NCI-H82 treated with DMSO at 0.1 percent for 48 hours (cell line): ENCODE results near the gene RIC8A.
A peak's percentile ranks its signal among the peaks of the same experiment; 100 is the strongest.
"Not testable (repeated sequence)": the region's sequence is repeated elsewhere in the genome, so short reads cannot be mapped to it uniquely, and the experiment has no call there.

Source experiments
- DNase-seq: peaks from one replicate; lab custom pipeline; 2025; ENCODE audit not compliant: unreplicated experiment; lab: John Stamatoyannopoulos, UW

Gene RIC8A

DNA sequence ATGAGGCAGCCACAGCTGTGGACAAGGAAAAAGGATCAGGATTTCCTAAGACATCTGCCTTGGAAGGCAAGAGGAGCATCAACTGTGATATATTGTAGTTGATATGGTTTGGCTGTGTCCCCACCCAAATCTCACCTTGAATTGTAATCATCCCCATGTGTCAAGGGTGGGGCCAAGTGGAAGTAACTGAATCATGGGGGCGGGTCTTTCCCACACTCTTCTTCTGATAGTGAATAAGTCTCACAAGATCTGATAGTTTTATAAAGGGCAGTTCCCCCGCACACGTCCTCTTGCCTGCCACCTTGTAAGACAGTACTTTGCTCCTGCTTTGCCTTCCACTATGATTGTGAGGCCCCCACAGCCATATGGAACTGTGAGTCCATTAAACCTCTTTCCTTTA, 10.2 kb downstream of the RIC8A start:
- DNase-seq: no peak

DNA sequence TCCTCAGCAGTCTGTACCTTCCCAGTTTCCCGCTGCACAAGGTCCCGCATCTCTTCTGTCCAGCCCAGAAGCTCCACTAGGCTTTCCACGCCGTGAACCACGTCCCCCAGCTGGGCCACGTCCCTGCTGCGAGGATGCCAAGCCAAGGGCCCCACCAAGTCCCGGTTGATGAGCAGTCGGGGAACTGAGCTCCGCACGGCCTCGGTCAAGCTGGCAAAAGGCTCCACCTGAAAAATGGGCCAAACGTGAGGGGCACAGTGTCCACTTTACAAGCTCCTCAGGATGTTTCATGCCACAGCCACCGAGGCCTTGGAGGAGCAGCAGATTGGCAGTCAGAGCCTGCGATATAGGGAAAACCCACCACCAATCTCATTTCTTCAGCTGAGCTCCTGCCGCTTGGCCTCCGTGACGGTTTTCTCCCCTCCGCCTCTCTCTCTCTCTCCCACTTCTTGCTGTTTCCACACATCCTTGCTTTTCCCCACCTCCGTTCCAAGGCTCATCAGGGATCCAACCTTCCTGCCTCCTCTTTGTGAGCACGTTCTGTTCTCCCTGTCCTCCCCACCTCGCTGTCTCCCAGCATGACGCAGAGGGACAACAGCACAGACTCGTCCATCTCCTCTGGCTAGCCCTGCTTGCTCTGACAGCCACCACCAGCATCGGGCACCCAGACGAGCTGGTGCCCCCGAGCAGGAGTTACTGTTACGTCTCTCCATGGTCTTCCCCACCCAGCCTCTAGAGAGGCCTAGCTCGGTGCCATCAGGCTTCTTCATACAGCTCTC, 11.5 kb downstream of the RIC8A start:
- DNase-seq: no peak

DNA sequence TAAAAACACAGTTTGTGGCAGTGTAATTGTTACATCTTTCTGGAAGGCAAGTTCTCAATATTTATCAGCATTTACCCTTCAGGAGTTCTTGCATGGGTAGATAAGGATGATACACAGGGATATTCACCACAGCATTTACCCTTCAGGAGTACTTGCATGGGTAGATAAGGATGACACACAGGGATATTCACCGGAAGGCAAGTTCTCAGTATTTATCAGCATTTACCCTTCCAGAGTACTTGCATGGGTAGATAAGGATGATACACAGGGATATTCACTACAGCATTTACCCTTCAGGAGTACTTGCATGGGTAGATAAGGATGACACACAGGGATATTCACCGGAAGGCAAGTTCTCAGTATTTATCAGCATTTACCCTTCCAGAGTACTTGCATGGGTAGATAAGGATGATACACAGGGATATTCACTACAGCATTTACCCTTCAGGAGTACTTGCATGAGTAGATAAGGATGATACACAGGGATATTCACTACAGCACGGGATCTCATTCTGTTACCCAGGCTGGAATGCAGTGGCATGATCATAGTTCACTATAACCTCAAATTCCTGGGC, 13.2 kb downstream of the RIC8A start:
- DNase-seq: not testable (repeated sequence)

DNA sequence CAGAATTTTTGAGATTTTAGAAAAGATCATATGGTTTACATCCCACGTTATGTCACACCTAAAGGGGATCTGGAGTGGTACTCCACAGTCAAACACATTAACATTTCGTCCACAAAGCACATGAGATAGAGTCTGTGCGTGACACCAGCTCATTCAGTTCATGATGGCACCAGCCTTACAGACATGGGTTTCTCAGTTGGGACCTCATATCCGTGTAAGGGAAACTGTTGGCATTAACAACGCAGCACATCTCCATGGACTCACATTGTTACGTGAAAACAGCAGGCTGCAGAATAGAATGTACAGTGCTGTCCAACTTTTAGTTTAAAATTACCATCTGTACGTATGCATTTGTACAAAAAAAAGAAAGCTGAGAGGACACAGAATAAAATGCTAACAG, 14.0 kb downstream of the RIC8A start:
- DNase-seq: no peak

DNA sequence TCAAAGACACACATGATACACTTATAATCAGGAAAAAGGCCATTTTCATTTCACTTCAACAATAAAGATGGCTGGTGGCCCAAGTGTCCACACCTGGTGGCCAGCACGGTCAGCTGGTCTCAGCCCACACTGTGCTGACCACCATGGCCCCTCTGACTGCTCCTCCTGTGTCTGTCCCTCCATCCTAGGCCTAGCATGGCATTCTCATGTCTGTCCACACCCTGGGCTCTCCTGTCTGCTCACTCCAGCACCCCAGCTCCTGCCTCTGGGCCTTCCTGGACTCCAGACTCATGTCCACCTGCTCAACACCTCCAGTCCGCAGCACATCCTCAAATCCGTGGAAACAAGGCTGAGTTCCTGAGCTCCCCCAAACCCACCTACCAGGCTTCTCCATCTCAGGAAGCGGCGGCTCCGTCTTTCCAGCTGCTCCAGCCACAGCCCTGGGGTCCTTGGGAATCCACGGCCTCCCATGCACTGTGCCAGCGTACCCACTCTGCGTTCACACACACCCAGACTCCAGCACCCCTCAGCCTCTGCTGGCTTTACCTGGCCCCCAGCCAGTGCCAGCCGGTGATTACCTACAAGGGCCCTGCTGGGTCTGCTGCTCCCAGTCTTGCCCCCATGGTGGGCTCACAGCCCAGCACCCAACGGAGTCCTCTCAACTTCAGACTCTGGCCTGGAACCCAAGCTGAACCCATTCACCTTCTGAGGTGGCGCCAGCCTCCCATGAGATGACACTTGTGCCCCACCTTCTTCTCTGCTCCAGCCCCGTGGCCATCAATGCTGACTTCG, 14.7 kb downstream of the RIC8A start:
- no peak for DNase-seq

DNA sequence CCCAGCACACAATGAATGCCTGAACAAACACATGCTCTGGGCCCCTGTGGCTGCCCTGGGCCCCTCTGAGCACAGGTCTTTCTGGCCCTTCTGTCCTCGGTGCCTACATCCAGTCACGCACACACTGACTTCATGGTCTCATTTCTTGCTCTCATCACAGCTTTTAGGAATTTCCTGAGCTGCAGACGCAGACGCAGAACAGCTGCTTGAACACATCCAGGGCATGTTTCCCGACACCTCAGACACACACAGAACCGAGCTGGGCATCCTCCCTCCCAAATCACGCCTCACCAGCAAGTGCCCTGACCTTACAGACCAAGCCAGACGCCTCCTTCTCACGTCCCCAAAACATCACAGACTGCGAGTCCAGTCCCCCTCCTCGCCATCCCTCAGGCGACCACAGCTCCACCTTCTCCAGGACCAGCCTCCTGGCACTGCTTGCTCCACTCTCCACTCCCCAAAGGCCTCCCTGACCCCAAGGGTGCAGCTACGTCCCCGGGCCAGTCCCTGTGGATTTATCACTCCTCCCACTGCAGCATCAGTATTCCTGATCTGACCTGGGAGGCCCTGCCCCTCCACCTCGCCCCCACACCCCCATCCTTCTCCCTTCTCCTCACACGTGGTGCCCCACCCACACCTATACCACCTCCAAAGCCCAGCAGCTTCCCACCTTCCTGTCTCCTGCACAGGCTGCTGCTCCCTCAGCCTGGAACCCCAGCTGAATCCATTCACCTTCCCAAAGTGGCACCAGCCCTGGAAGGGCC, 15.7 kb downstream of the RIC8A start:
- DNase-seq: no peak

DNA sequence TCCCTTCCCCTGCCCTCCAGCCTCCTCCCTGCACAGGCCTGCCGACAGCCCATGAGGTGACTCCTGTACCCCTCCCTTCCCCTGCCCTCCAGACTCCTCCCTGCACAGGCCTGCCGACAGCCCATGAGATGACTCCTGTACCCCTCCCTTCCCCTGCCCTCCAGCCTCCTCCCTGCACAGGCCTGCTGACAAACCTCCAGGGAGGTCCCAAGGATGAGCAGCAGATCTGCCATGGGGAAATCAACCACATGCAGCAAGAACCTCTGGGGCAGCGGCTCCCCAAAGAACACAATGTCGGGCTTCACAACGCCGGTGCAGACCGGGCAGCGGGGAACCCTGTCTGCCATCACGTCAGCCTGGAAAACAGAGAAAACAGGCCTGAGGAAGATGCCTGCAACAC, 16.4 kb downstream of the RIC8A start:
- no peak for DNase-seq

DNA sequence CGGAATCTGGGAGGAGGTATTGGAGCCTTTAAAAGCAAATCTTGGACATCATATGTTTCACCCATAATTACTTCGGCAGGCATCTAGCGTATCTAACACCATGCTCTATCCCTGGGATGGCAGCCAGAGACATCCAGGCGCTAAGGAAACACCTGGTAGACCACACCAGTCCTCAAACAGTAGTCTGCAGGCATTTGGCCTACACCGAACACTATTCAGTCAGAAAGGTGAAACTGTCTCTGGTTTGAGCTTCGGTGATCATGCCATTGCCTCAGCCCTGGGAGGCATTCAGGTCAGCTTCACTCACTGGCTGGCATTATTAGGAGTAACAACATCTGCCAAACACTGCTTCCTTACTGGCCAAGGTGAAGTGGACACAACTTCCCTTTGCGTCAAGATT, 16.9 kb downstream of the RIC8A start:
- no peak for DNase-seq

DNA sequence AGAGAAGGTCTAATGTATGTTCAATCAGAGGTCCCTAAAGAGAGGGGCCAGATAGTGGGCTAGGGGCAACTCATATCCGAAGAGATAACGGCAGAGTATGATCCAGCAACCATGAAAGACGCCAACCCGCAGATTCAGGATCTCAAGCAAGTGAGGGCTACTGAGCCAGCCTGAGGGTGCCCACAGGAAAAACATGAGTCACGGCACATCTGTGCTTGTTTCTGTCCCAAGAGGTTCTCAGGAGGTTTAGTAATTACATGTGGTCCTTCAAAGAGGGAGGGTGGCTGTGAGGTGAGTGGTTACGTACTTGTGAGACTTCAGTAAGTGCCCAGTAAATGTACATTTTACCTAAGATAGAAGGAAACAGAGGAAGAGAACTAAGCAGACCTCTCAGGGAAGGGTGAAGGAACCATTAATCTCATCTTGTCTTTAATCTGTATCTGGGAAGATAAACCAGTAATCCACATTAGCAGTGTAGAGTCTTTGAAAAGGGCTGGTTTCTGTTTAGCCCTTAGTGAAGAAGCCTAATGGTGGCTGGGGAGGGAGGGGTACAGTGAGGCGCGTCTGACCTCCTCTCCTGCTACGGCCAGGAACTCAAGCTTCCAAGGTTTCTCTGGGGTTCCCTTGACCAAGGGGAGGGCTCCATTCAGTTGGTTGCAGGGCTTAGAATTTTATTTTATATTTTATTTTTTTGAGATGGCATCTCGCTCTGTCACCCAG, 18.4 kb downstream of the RIC8A start:
- DNase-seq: peak; percentile 72

DNA sequence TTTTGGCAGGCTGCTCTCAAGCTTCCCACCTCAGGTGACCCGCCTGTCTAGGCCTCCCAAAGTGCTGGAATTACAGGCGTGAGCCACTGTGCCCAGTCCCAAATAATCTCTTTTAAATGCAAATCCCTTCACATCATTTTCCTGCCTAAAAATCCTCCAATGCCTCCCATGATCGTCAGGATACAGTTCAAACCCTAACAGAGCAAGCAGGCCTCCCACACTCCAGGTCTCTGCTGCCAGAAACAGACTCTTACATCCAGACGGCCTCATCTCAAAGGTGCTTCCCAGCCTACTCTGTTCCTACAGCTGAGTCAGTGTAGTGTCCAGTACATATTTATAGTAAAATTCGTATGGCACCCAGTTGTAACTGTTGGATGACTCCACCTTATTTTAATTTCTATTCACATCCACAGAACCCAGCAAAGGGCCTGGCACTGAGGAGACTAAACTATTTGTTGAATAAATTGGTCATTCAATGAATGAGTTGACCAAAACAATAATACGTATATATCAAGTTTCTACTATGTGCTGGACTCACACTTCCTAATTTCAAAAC, 20.4 kb downstream of the RIC8A start:
- peak; percentile 12 for DNase-seq

DNA sequence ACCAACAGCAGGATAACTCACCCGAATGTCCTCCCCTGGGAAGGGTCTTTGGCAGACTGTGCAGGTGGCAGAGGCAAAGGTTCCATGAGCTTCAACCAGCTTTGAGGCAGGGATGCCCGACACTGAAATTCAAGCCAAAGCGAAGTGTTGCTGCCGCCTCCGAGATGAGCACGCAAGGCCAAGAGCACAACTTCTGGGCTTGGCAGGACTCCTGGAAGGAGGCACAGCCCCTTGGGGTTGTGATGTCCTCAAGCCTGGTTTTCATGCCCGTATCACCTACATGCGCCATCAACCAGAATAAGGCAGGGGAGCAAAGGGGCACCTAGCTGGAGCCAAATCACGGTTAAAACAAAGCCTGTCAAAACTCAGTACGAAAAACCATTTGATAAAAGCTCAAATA, 22.9 kb downstream of the RIC8A start:
- no peak for DNase-seq

DNA sequence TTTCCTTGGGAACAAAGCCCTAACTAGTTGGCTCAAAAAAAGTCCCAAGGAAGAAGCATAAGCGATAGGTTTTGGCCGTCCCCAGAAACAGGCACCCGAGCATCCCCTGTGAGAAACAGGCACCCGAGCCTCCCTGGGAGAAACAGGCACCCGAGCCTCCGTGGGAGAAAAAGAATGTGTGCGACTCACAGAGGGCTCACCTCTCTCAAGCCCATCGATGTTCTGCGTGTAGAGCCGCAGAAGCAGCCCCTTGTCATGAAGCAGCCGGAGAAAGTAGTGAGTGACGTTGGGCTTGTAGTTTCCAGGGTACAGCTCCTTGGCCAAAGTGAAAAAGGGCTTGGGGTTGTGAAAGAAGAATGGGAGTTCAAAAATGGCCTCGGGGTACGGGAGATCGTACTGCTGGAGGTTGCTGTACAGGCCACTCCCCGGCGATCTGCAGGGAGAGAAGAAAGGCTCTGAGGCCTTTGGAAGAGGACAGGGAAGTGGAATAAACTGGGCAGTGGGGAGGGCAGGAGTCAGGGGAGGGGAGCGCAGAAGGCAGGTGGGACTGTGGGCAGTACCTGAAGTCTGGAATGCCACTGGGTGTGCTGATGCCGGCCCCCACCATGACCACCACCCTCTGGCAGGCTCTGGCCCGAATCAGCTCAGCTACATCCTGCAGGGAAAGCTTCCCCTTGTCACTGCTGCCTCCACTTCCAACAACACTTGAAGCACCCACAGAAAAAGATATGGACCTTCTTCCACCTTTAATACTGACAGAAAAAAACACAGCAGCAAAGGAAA, 25.5 kb downstream of the RIC8A start:
- DNase-seq: no peak

DNA sequence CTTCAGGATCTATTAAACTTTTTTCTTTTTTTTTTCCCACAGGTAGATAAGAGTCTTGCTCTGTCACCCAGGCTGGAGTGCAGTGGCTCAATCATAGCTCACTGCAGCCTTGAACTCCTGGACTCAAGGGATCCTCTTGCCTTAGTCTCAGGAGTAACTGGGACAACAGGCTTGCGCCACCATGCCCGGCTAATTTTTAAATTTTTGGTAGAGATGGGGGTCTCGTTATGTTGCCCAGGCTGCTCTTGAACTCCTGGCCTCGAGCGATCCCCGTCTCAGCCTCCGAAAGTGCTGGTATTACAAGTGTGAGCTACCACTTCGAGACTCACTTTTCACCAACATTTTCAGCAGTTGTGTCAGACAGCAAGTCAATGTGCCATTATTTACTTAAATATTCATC, 27.7 kb downstream of the RIC8A start:
- DNase-seq: no peak

DNA sequence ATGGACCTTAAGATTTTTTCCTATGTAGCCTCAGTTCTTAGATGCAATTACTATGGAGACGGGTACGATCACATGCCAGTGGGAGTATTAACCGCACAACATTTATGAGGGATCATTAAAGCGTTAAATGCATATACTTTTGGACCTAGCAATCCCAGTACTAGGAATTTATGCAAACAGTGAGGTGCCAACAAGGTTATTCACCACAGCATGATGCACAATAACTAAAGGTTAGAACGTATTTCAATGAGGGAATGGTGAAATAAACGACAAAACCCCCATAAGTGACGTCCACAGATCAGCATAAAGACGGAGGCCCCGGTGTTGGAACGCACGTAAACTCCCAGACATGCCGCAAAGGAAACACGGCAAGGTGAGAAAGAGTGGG, 28.1 kb downstream of the RIC8A start:
- DNase-seq: no peak

DNA sequence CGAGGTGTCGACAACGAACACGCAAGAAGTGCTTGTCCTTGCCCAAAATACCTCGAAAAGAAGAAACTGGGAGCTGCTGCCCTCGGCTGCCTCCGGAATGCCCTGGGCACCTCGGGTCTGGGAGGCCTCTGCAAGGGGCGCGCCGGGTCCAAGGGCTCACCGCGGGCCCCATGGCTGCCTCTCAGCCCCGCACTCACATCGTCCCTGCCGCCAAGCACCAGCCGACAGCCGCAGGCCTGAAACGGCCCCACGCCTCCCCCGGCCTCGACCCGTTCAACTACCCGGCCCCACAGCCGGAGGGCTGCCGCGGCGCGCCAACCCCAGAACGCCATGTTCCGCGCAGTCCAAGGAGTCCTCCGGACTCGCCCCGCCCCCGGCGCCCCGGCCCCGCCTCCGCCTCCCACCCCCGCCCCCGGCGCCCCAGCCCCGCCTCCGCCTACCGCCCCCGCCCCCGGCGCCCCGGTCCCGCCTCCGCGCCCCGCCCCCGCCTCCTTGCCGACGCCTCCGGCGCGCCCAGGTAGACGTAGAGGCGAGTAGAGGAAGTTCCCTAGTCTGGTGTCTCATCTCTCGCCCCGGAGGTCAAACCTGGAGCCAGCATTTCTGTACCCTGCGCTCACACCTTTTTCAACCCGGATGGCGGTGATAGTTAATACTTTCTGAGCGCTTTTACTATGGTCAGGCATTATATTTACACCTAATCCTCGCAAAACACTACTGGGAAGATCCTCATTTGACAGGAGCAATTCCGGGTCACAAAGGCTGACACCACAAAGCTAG, 28.7 kb downstream of the RIC8A start, which contains the start of gene SIRT3:
Gene SIRT3 (minus strand): TSS at position 346 of the 777 bp plus-strand sequence. CDS start 14 bp downstream, at position 332.
- DNase-seq: peak; percentile 42

DNA sequence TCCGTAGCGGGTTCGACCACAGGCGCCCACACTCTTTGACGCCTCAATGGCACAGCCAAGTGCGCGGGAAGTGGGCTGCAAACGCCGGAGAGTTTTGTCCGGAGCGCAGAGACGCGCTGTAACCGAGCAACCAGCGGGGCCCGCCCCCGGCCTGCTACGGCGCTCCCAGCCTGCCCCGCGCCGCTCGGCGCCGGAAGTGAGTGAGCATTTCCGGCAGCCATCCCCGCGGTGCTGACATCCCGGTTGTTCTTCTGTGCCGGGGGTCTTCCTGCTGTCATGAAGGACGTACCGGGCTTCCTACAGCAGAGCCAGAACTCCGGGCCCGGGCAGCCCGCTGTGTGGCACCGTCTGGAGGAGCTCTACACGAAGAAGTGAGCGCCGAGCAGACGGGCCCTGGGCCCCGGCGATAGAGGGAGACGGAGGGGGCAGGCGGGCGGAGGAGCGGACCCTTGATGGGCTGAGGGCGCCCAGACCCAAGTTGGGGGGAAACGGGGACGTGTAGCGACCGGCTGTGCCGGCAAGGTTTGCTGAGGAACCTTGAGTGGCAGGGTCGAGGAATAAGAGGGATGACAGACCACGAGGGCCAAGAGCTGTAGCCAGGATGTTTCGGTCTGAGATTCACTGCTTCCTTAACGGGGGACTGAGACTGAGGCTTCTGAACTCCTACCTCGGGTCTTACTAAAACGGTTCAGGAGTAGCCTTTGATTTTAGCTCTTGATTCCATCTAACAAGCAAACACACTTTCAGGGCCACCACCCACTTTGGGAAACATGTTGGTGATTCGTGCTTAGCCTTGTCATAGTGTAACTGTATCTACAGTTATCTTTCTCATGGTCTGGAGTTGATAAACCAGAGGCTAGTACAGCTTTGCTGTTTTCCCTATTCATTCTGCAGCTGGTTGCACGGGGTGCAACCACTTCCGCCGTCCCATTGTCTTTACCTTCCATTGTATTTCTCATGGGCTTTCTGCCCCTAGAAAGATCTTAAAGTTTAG, 29.6 kb downstream of the RIC8A start, which contains the start of gene PSMD13:
Gene PSMD13 (plus strand): TSS at position 203 of the 994 bp plus-strand sequence. CDS start 74 bp downstream, at position 277.
- peak; percentile 18 for DNase-seq

DNA sequence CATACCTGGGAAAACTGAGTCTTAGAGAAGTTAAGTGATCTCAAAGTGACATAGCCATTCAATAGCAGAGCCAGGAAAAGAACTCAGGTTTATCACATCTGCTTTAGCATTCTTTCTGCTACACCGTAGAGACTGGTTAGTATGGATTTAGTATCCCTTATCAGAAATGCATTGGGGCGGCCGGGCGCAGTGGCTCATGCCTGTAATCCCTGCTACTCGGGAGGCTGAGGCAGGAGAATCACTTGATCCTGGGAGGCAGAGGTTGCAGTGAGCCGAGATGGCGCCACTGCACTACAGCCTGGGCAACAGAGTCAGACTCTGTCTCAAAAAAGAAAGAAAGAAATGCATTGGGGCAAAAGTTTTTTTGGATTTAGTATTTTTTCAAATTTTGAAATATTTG, 30.8 kb downstream of the RIC8A start:
- not testable (repeated sequence) for DNase-seq
